IMR-90 (cell line): ENCODE data around the gene HYAL4. TPM values are rescaled to one million over a fixed set of nuclear protein-coding genes. Genes with fewer than 3 reads are reported as not detected.

Experiments
- ATAC-seq: fragments of 200-7000 bp; cut with Tn5 transposase; 2 replicates; pipeline ENCODE4 v1.9.1; 2020; ENCODE audit warnings: low read depth, mild to moderate bottlenecking, moderate library complexity
- BruUV-seq: library from RNA; stranded (reverse); fragments of 400-500 nt; replicated peaks from 2 replicates; lab custom pipeline; 2021; lab: Mats Ljungman, UMichigan
- CTCF ChIA-PET: fragments of 300-600 bp; formaldehyde crosslinking; extraction: SDS; loops from one replicate; lab custom pipeline; 2021; ENCODE audit warnings: antibody characterized with exemption; lab: Yijun Ruan, JAX
- POLR2A ChIA-PET: fragments of 300-600 bp; sonication (Branson Sonifier 250); formaldehyde crosslinking; loops from one replicate; lab custom pipeline; 2022; ENCODE audit warnings: antibody characterized with exemption; ENCODE audit not compliant: unreplicated experiment; lab: Charles Lee
- DNase-seq: peaks from one replicate; pipeline ENCODE4 v3.0.0; 2013
- H2AFZ ChIP-seq: replicated peaks from 2 replicates; pipeline ENCODE3; 2013; ENCODE audit warnings: low read length, mild to moderate bottlenecking; ENCODE audit not compliant: poor library complexity
- H2AK5ac ChIP-seq: 2 replicates; pipeline ENCODE4 v1.6.1; 2013; ENCODE audit warnings: low read depth, low read length, inconsistent platforms
- H2AK9ac ChIP-seq: replicated peaks from 2 replicates; pipeline ENCODE3; 2013; ENCODE audit warnings: mild to moderate bottlenecking, low read depth, low read length, moderate library complexity; ENCODE audit not compliant: poor library complexity
- H2BK120ac ChIP-seq: 2 replicates; pipeline ENCODE4 v1.6.1; 2013; ENCODE audit warnings: low read depth, low read length, inconsistent platforms
- H2BK15ac ChIP-seq: 3 replicates; pipeline ENCODE4 v1.6.1; 2013; ENCODE audit warnings: low read depth, low read length, inconsistent platforms
- H2BK20ac ChIP-seq: 2 replicates; pipeline ENCODE4 v1.6.1; 2013; ENCODE audit warnings: low read depth, mild to moderate bottlenecking, inconsistent platforms, low read length, moderate library complexity
- H2BK5ac ChIP-seq: 2 replicates; pipeline ENCODE4 v1.6.1; 2013; ENCODE audit warnings: mild to moderate bottlenecking, low read depth, low read length, inconsistent platforms; ENCODE audit not compliant: poor library complexity, severe bottlenecking
- H3K14ac ChIP-seq: replicated peaks from 2 replicates; pipeline ENCODE4 v1.6.1; 2013; ENCODE audit warnings: low read depth, low read length, inconsistent platforms
- H3K18ac ChIP-seq: 2 replicates; pipeline ENCODE4 v1.6.1; 2013; ENCODE audit warnings: low read depth, low read length, control low read depth
- H3K23ac ChIP-seq: 2 replicates; pipeline ENCODE4 v1.6.1; 2013; ENCODE audit warnings: low read depth, low read length, inconsistent platforms
- H3K27ac ChIP-seq: 2 replicates; pipeline ENCODE4 v1.5.1; 2013; ENCODE audit warnings: mild to moderate bottlenecking, control low read depth, low read length; ENCODE audit not compliant: insufficient read depth
- H3K27me3 ChIP-seq: 2 replicates; pipeline ENCODE4 v1.6.1; 2013; ENCODE audit warnings: low read length; ENCODE audit not compliant: control insufficient read depth, insufficient read depth
- H3K36me3 ChIP-seq: 2 replicates; pipeline ENCODE4 v1.6.1; 2013; ENCODE audit warnings: low read length, mixed read lengths; ENCODE audit not compliant: control insufficient read depth, insufficient read depth
- H3K4ac ChIP-seq: 2 replicates; pipeline ENCODE4 v1.6.1; 2013; ENCODE audit warnings: low read depth, low read length, inconsistent platforms
- H3K4me1 ChIP-seq: 2 replicates; pipeline ENCODE4 v1.6.1; 2013; ENCODE audit warnings: low read length, mixed read lengths; ENCODE audit not compliant: control insufficient read depth, insufficient read depth
- H3K4me2 ChIP-seq: 2 replicates; pipeline ENCODE4 v1.6.1; 2013; ENCODE audit warnings: low read depth, mild to moderate bottlenecking, control low read depth, low read length, moderate library complexity
- H3K4me3 ChIP-seq: 2 replicates; pipeline ENCODE4 v1.5.1; 2013; ENCODE audit warnings: low read depth, mild to moderate bottlenecking, control low read depth, low read length, moderate library complexity; ENCODE audit not compliant: insufficient read depth
- H3K56ac ChIP-seq: 2 replicates; pipeline ENCODE4 v1.6.1; 2013; ENCODE audit warnings: low read length, inconsistent platforms; ENCODE audit not compliant: insufficient read depth; ENCODE audit errors: extremely low read depth
- H3K79me1 ChIP-seq, 2 experiments: 2 replicates each; pipeline ENCODE4 v1.6.1; 2013; ENCODE audit warnings: low read length in 2 of 2, inconsistent platforms in 1 of 2, low read depth in 1 of 2
- H3K9ac ChIP-seq: 2 replicates; pipeline ENCODE4 v1.6.1; 2013; ENCODE audit warnings: low read depth, low read length, control low read depth
- H3K9me1 ChIP-seq: 2 replicates; pipeline ENCODE4 v1.6.1; 2013; ENCODE audit warnings: low read length, inconsistent platforms; ENCODE audit not compliant: insufficient read depth
- H3K9me3 ChIP-seq: 2 replicates; pipeline ENCODE4 v1.6.1; 2013; ENCODE audit warnings: low read length; ENCODE audit not compliant: control insufficient read depth, insufficient read depth
- H4K20me1 ChIP-seq: 2 replicates; pipeline ENCODE4 v1.6.1; 2013; ENCODE audit warnings: low read length, inconsistent platforms; ENCODE audit not compliant: insufficient read depth
- H4K5ac ChIP-seq: 2 replicates; pipeline ENCODE4 v1.6.1; 2013; ENCODE audit warnings: mild to moderate bottlenecking, low read depth, low read length, control low read depth
- H4K8ac ChIP-seq, 2 experiments: 2 replicates each; pipeline ENCODE4 v1.6.1; 2013; ENCODE audit warnings: low read depth in 2 of 2, low read length in 2 of 2, control low read depth in 1 of 2, inconsistent platforms in 1 of 2
- H4K91ac ChIP-seq: 2 replicates; pipeline ENCODE4 v1.6.1; 2013; ENCODE audit warnings: low read depth, low read length, inconsistent platforms; ENCODE audit not compliant: insufficient read depth
- POLR2A ChIP-seq: IDR thresholded peaks from 2 replicates; pipeline ENCODE4 v1.6.1; 2012; ENCODE audit warnings: mild to moderate bottlenecking, low read depth, low read length
- RAD21 ChIP-seq: IDR thresholded peaks from 2 replicates; pipeline ENCODE4 v1.6.1; 2012; ENCODE audit warnings: low read length, improper control_type of control experiment
- dilution Hi-C: fragments of 300-500 bp; cut with HindIII; formaldehyde crosslinking; loops from one replicate; pipeline ENCODE4 v1.14.3; 2018; ENCODE audit warnings: low sequenced_read_pairs; ENCODE audit not compliant: unreplicated experiment
- in situ Hi-C: fragments of 300-500 bp; cut with MboI; formaldehyde crosslinking; loops from 3 replicates; pipeline ENCODE4 v1.14.3; 2019; ENCODE audit warnings: low sequenced_read_pairs, inconsistent platforms, mixed read lengths
- intact Hi-C: fragments of 100-400 bp; cut with micrococcal nuclease; formaldehyde crosslinking; loops from 2 replicates; pipeline ENCODE4 v1.10.0; 2022
- polyA plus RNA-seq, 3 experiments: library from polyadenylated mRNA; depleted of rRNA; stranded (reverse); fragments of >200 nt; gene quantifications; 2 replicates each; pipeline ENCODE4 v1.2.3, GENCODE V29; 2012; ENCODE audit warnings: low replicate concordance in 1 of 3
- total RNA-seq: library from RNA; depleted of rRNA; stranded (reverse); fragments of >200 nt; gene quantifications from 2 replicates; pipeline ENCODE4 v1.2.3, GENCODE V29; 2012
- TF ChIP-seq, protein P1 (sequence below): fragments of 150-350 bp; IDR thresholded peaks from 2 replicates; pipeline ENCODE4 v1.6.1; 2016; ENCODE audit warnings: low read depth, mild to moderate bottlenecking, low read length, moderate library complexity, borderline replicate concordance

HYAL4 gene
- total and polyA plus RNA-seq, 2 of the 4 experiments (the other 2 are of a cell fraction), result not detected

DNA sequence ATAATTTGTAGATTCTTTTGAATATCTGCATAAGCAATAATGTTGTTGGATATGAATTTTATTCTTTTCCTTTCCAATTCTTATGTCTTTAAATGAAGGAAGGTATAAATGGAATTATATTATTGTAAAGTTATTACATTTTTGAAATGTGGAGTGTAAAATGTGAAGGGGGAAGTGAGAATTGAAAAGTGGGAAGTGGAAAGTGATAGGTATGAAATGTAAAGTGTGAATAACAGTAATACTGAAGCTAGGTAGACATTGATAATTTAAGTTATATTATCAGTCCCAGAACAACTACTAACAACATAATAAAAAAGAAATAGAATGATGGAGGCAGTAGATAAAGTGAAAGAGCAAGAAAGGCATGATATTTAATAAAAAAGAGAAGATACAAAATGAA lies 39.7 kb upstream of the HYAL4 start:
- DNase-seq (no peak), ATAC-seq (no peak)
- Histone ChIP-seq H3K79me1 (no peaks in the 10 kb centered on the region), H4K91ac (no peak overlapping the region), H2BK120ac (no peak overlapping the region), H3K4me2 (no peak overlapping the region), H3K56ac (no peak overlapping the region), H3K9me1 (no peaks in the 10 kb centered on the region), H2BK15ac (no peak overlapping the region), H3K4me3 (no peak overlapping the region), H2AK5ac (no peak overlapping the region), H3K4ac (no peak overlapping the region), H3K4me1 (no peaks in the 10 kb centered on the region), H3K9me3 (no peaks in the 10 kb centered on the region), H2AFZ (no peak overlapping the region), H3K14ac (no peak overlapping the region), H2BK5ac (no peak overlapping the region), H3K9ac (no peak overlapping the region), H4K20me1 (no peaks in the 10 kb centered on the region), H3K18ac (no peak overlapping the region), H2AK9ac (no peak overlapping the region), H4K5ac (no peak overlapping the region), H2BK20ac (no peak overlapping the region), H3K23ac (no peak overlapping the region), H3K27ac (no peak overlapping the region), H3K27me3 (no peaks in the 10 kb centered on the region), H3K36me3 (no peaks in the 10 kb centered on the region), H4K8ac (no peak overlapping the region)
- dilution Hi-C loops (no loop called here), in situ Hi-C loops (no loop called here), intact Hi-C loops (no loop called here)
- no TSS peak for BruUV-seq
- TF ChIP-seq, protein P1, sequence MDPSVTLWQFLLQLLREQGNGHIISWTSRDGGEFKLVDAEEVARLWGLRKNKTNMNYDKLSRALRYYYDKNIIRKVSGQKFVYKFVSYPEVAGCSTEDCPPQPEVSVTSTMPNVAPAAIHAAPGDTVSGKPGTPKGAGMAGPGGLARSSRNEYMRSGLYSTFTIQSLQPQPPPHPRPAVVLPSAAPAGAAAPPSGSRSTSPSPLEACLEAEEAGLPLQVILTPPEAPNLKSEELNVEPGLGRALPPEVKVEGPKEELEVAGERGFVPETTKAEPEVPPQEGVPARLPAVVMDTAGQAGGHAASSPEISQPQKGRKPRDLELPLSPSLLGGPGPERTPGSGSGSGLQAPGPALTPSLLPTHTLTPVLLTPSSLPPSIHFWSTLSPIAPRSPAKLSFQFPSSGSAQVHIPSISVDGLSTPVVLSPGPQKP, result no peak
- TF ChIP-seq RAD21 (no peak), POLR2A (no peak)
- ChIA-PET CTCF (no interaction called here), POLR2A (no interaction called here)
